Measurements from ENCODE around the gene RNF225.

RNF225 gene

GRCh38 chr19:58351558-58351878 lies 43.9 kb upstream of the RNF225 start:
- H3K4me3 ChIP-seq (ENCODE audit: low read depth, low read length), result no peak overlapping the region
- TF ChIP-seq CTCF (conservative IDR thresholded peaks at IDR 0.05; ENCODE audit: low read depth, low read length), result no peak
- no peak for DNase-seq (ENCODE audit: low read depth)

- DNase-seq (ENCODE audit: low read depth), result no peak
- no peak for TF ChIP-seq CTCF (conservative IDR thresholded peaks at IDR 0.05; ENCODE audit: low read depth, low read length)
- no peak overlapping the region for H3K4me3 ChIP-seq (ENCODE audit: low read depth, low read length)
Measured at GRCh38 chr19:58351990-58352755, 43.3 kb upstream of the RNF225 start.

GRCh38 chr19:58352760-58353671 lies 42.4 kb upstream of the RNF225 start, which contains the start of gene A1BG:
Gene A1BG (minus strand): TSS chr19:58353492. CDS start chr19:58353437, 55 bp downstream.
- TF ChIP-seq CTCF (conservative IDR thresholded peaks at IDR 0.05; ENCODE audit: low read depth, low read length), result no peak
- no peak for DNase-seq (ENCODE audit: low read depth)
- no peak within 1 kb of the TSS for H3K4me3 ChIP-seq (ENCODE audit: low read depth, low read length)

GRCh38 chr19:58353717-58354477 lies 41.6 kb upstream of the RNF225 start:
- no peak for DNase-seq (ENCODE audit: low read depth)
- no peak for TF ChIP-seq CTCF (conservative IDR thresholded peaks at IDR 0.05; ENCODE audit: low read depth, low read length)
- no peak overlapping the region for H3K4me3 ChIP-seq (ENCODE audit: low read depth, low read length)

GRCh38 chr19:58354478-58355030 lies 40.9 kb upstream of the RNF225 start:
- no peak overlapping the region for H3K4me3 ChIP-seq (ENCODE audit: low read depth, low read length)
- no peak for DNase-seq (ENCODE audit: low read depth)
- TF ChIP-seq CTCF (conservative IDR thresholded peaks at IDR 0.05; ENCODE audit: low read depth, low read length), result no peak

GRCh38 chr19:58355215-58355796 lies 40.1 kb upstream of the RNF225 start:
- TF ChIP-seq CTCF (conservative IDR thresholded peaks at IDR 0.05; ENCODE audit: low read depth, low read length), result no peak
- no peak overlapping the region for H3K4me3 ChIP-seq (ENCODE audit: low read depth, low read length)
- no peak for DNase-seq (ENCODE audit: low read depth)

Measured in choroid plexus epithelial cell (primary cell).